Cortex of kidney (tissue), 1 donor: ENCODE measurements around the gene SYPL2.

Experiments used
- DNase-seq: peaks from one replicate; lab custom pipeline; 2025; lab: John Stamatoyannopoulos, UW

Gene SYPL2

GRCh38 chr1:109516872-109517271 lies 50.5 kb downstream of the SYPL2 start:
- no peak for DNase-seq

GRCh38 chr1:109517337-109517736 lies 51.0 kb downstream of the SYPL2 start:
- DNase-seq: no peak

- no peak for DNase-seq
These were observed 54.9 kb downstream of the SYPL2 start for GRCh38 chr1:109521002-109521951.

GRCh38 chr1:109522026-109522425 lies 55.7 kb downstream of the SYPL2 start:
- no peak for DNase-seq

- no peak for DNase-seq
These were observed 57.4 kb downstream of the SYPL2 start for GRCh38 chr1:109523706-109524105.

- DNase-seq: no peak
These were observed 60.9 kb downstream of the SYPL2 start for GRCh38 chr1:109527098-109527811.

GRCh38 chr1:109527846-109528695 lies 61.7 kb downstream of the SYPL2 start:
- no peak for DNase-seq

- no peak for DNase-seq
These were observed 62.4 kb downstream of the SYPL2 start for GRCh38 chr1:109528712-109529111.

GRCh38 chr1:109529881-109530456 lies 63.6 kb downstream of the SYPL2 start:
- no peak for DNase-seq

GRCh38 chr1:109530457-109531087 lies 64.2 kb downstream of the SYPL2 start:
- no peak for DNase-seq

- DNase-seq: no peak
These were observed 65.0 kb downstream of the SYPL2 start for GRCh38 chr1:109531380-109531779.
